Sigmoid colon (tissue), 7 donors: Measurements from ENCODE around the gene ROBO1. TPM values are rescaled to one million over a fixed set of nuclear protein-coding genes. Genes with fewer than 3 reads are reported as not detected.

Experiments
- DNase-seq: peaks from one replicate; pipeline ENCODE4 v3.0.0-alpha.2; 2019
- H3K27ac ChIP-seq, 4 donors: fragments of 200-600 bp; sonication (generic); one replicate each; pipeline ENCODE4 v1.5.1; 2016 to 2019; ENCODE audit warnings: mild to moderate bottlenecking in 1 of 4
- H3K27me3 ChIP-seq, 3 donors: fragments of 200-600 bp; sonication (generic); one replicate each; pipeline ENCODE4 v1.5.1; 2019; ENCODE audit warnings: mild to moderate bottlenecking in 1 of 3
- H3K36me3 ChIP-seq, 4 donors: fragments of 200-600 bp; sonication (generic); one replicate each; pipeline ENCODE4 v1.5.1; 2016 to 2019
- H3K4me1 ChIP-seq, 4 donors: fragments of 200-600 bp; sonication (generic); one replicate each; pipeline ENCODE4 v1.5.1; 2017 to 2019
- H3K4me3 ChIP-seq, 4 donors: fragments of 200-600 bp; sonication (generic); one replicate each; pipeline ENCODE4 v1.5.1; 2017 to 2019; ENCODE audit warnings: mild to moderate bottlenecking in 2 of 4, moderate library complexity in 1 of 4
- H3K9me3 ChIP-seq, 4 donors: fragments of 200-600 bp in 3 of 4; sonication (generic) in 3 of 4; one replicate each; pipeline versions ENCODE4 v1.5.1 to v1.6.1; 2013 to 2019
- EP300 ChIP-seq, 4 donors: sonication (generic); formaldehyde crosslinking; IDR thresholded peaks; one replicate each; pipeline ENCODE4 v1.6.1; 2017; ENCODE audit warnings: antibody characterized with exemption in 4 of 4
- POLR2A ChIP-seq, 2 donors: fragments of 450-650 bp; IDR thresholded peaks; one replicate each; pipeline ENCODE4 v1.6.1; 2016; ENCODE audit warnings: antibody characterized with exemption in 2 of 2, mild to moderate bottlenecking in 2 of 2, moderate library complexity in 2 of 2
- POLR2AphosphoS5 ChIP-seq, 4 donors: sonication (generic); formaldehyde crosslinking; IDR thresholded peaks; one replicate each; pipeline ENCODE4 v1.6.1; 2017; ENCODE audit warnings: antibody characterized with exemption in 4 of 4
- WGBS, 2 donors: extraction: QIAGEN DNeasy Blood & Tissue Kit; methylation state at CpG; one replicate each; pipeline ENCODE4 v1.1.7; 2013; 5-methylcytosine and 5-hydroxymethylcytosine counted together
- intact Hi-C: fragments of 100-400 bp; cut with DNase I; formaldehyde crosslinking; loops from one replicate; pipeline ENCODE4 v1.15.1; 2023
- polyA plus RNA-seq, 3 donors: library from polyadenylated mRNA; stranded (reverse); fragments of 200-250 nt; gene quantifications; one replicate each; pipeline ENCODE4 v1.2.3, GENCODE V29; 2013
- total RNA-seq, 4 donors: library from RNA; depleted of rRNA; stranded (reverse); fragments of >200 nt; gene quantifications; one replicate each; pipeline ENCODE4 v1.1.0, GENCODE V29; 2016
- TF ChIP-seq, protein P1 (sequence below), 4 experiments: fragments of 450-650 bp in 3 of 4; fragments of 200-600 bp in 1 of 4; IDR thresholded peaks; one replicate each; pipeline ENCODE4 v1.5.1; 2016 to 2019; ENCODE audit warnings: antibody characterized with exemption in 4 of 4, mild to moderate bottlenecking in 3 of 4, moderate library complexity in 2 of 4
- donor health status: healthy with polysubstance abuse.
- donor health status: Bipolar disorder and iron deficiency.
- donor health status: healthy.

Gene ROBO1
- total and polyA plus RNA-seq, 7 donors = 0.69 to 45.7 (median 32.4) TPM

DNA sequence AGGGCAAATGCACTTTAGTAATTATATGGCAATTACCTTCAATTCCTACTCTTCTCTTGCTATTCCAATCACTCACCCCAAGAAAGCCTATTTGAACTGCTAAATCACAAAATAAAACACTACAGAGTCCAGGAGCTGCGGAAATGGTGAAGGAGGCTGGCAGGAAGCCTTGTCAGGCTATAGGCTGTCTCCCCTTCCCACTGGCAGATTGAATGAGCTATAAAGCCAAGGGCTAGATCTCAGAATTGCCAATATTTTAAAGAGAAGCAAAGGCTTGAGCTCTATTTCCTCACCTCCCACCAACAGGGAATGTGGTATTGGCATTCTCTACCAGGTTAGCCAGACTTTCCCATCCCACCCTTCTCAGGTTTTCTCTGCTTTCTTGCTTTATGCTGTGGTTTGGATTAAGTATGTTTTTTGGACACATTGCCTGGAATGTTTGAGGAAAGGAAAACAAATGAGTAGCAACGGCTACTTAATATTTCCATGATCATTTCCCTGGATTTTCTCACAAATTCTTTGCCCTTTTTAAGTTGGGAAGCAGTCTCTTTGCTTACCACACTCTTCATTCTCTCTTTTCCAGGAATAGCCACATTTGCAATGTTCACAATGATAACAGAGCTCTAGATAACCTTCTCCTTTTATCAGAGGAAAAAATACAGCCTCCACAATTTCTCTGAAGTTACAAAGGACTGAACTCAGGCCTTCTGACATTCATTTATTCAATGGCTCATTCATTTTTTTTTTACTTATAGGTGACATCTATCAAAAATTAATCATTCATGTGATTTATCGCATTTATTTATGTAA is 1125.4 kb downstream of the ROBO1 start:
- TF ChIP-seq EP300 (IDR thresholded peaks at IDR 0.05) = no peak
- TF ChIP-seq, protein P1, sequence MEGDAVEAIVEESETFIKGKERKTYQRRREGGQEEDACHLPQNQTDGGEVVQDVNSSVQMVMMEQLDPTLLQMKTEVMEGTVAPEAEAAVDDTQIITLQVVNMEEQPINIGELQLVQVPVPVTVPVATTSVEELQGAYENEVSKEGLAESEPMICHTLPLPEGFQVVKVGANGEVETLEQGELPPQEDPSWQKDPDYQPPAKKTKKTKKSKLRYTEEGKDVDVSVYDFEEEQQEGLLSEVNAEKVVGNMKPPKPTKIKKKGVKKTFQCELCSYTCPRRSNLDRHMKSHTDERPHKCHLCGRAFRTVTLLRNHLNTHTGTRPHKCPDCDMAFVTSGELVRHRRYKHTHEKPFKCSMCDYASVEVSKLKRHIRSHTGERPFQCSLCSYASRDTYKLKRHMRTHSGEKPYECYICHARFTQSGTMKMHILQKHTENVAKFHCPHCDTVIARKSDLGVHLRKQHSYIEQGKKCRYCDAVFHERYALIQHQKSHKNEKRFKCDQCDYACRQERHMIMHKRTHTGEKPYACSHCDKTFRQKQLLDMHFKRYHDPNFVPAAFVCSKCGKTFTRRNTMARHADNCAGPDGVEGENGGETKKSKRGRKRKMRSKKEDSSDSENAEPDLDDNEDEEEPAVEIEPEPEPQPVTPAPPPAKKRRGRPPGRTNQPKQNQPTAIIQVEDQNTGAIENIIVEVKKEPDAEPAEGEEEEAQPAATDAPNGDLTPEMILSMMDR (IDR thresholded peaks at IDR 0.05) = no peak
- no peak for TF ChIP-seq POLR2A (IDR thresholded peaks at IDR 0.05)
- no peak for TF ChIP-seq POLR2AphosphoS5 (IDR thresholded peaks at IDR 0.05)
- Histone ChIP-seq H3K36me3 (peaks cover 0 to 7% (median 0%) of the 10 kb centered on the region in 4 donors), H3K4me3 (no peak overlapping the region), H3K4me1 (peaks cover 0 to 10% (median 0%) of the 10 kb centered on the region in 4 donors), H3K27me3 (no peaks in the 10 kb centered on the region), H3K9me3 (no peaks in the 10 kb centered on the region), H3K27ac (no peak overlapping the region)
- WGBS, 2 donors = 49 to 54% methylated on average over 3 of the region's 3 CpGs
- intact Hi-C loops = no loop called here
- no peak for DNase-seq

DNA sequence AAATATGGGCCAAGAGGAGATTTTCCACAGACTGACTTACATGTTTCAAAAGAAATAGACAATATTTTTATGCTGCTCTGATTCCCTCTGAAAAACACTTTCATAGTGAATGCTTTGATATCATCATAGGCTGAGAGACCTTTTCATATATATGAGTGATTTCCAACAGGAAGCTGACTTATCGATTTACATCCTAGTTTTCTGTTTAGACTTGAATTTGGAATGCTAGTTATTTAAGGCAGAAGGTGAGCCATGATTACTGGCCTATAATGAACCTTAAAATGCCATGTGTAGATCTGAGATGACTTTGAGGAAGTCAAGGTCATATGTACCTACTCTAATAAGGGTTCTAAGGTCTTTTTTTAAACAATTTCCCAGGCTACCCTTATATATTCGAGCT is 1126.1 kb downstream of the ROBO1 start:
- 81 to 82% methylated on average over 2 of the region's 2 CpGs for WGBS, 2 donors
- intact Hi-C loops = no loop called here
- TF ChIP-seq, protein P1 (IDR thresholded peaks at IDR 0.05) = no peak
- no peak for TF ChIP-seq POLR2A (IDR thresholded peaks at IDR 0.05)

GRCh38 chr3:78634316-78634715 is 1133.5 kb downstream of the ROBO1 start:
- TF ChIP-seq, protein P1 (IDR thresholded peaks at IDR 0.05) = no peak
- Histone ChIP-seq H3K9me3 (no peaks in the 10 kb centered on the region), H3K27ac (no peak overlapping the region), H3K4me1 (no peaks in the 10 kb centered on the region), H3K27me3 (no peaks in the 10 kb centered on the region), H3K36me3 (peaks cover 0 to 31% (median 3%) of the 10 kb centered on the region in 4 donors), H3K4me3 (no peak overlapping the region)
- no peak for DNase-seq
- intact Hi-C loops = no loop called here
- WGBS, 2 donors = 62 to 65% methylated on average over 3 of the region's 3 CpGs

More for the DNA sequence above, 1126.1 kb downstream of the ROBO1 start:
- H3K36me3 ChIP-seq = peaks cover 0 to 7% (median 0%) of the 10 kb centered on the region in 4 donors
- H3K4me1 ChIP-seq = peaks cover 0 to 10% (median 0%) of the 10 kb centered on the region in 4 donors
- no peak overlapping the region for H3K27ac ChIP-seq
- H3K9me3 ChIP-seq = no peaks in the 10 kb centered on the region
- DNase-seq = no peak
- H3K27me3 ChIP-seq = no peaks in the 10 kb centered on the region
- no peak overlapping the region for H3K4me3 ChIP-seq

DNA sequence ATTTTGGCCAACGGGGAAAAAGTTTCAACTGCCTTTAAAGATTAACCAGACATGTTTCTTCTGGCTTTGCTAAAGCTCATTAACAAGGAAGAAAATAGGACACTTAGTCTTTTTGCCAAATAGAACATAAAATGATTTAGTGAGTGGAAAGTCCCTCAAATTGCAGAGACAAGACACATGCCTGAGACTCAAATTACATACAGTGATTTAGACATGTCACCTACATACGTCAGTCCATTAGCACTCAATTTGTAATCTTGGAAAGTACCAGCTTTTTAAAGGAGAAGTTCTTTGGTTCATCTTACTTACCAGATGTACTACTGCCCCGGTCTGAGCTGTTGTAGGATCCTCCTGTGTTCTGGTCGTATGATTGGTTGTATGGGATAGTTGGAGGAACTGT is 1134.2 kb downstream of the ROBO1 start:
- H3K4me1 ChIP-seq = no peaks in the 10 kb centered on the region
- WGBS, 2 donors = 49 to 71% methylated on average over 4 of the region's 4 CpGs
- intact Hi-C loops = no loop called here
- no peak overlapping the region for H3K27ac ChIP-seq
- no peaks in the 10 kb centered on the region for H3K27me3 ChIP-seq
- H3K9me3 ChIP-seq = no peaks in the 10 kb centered on the region
- H3K4me3 ChIP-seq = no peak overlapping the region
- no peak for TF ChIP-seq POLR2AphosphoS5 (IDR thresholded peaks at IDR 0.05)
- TF ChIP-seq, protein P1 (IDR thresholded peaks at IDR 0.05) = no peak
- TF ChIP-seq EP300 (IDR thresholded peaks at IDR 0.05) = no peak
- no peak for TF ChIP-seq POLR2A (IDR thresholded peaks at IDR 0.05)
- DNase-seq = no peak
- peaks cover 0 to 38% (median 2%) of the 10 kb centered on the region in 4 donors for H3K36me3 ChIP-seq
